Adipocyte (in vitro differentiated cells): ENCODE data around the gene UQCRH.
A peak's percentile ranks its signal among the peaks of the same experiment; 100 is the strongest.

Experiments
- DNase-seq: peaks from one replicate; pipeline ENCODE4 v3.0.0-alpha.2; 2015; ENCODE audit warnings: low read depth
- H3K27me3 ChIP-seq: replicated peaks from 2 replicates; pipeline ENCODE4 v1.7.0; 2013; ENCODE audit warnings: mild to moderate bottlenecking, low read length, moderate library complexity; ENCODE audit not compliant: control insufficient read depth, insufficient read depth
- H3K36me3 ChIP-seq: 2 replicates; pipeline ENCODE4 v1.7.0; 2013; ENCODE audit warnings: low read length, mild to moderate bottlenecking, moderate library complexity; ENCODE audit not compliant: control insufficient read depth, insufficient read depth, severe bottlenecking
- H3K4me1 ChIP-seq: 2 replicates; pipeline ENCODE4 v1.7.0; 2013; ENCODE audit warnings: mild to moderate bottlenecking, low read length, moderate library complexity; ENCODE audit not compliant: control insufficient read depth, insufficient read depth
- H3K4me3 ChIP-seq: 2 replicates; pipeline ENCODE4 v1.7.0; 2013; ENCODE audit warnings: mild to moderate bottlenecking, low read length, moderate library complexity
- H3K9ac ChIP-seq: 2 replicates; pipeline ENCODE4 v1.7.0; 2013; ENCODE audit warnings: mild to moderate bottlenecking, low read length, moderate library complexity
- H3K9me3 ChIP-seq: 2 replicates; pipeline ENCODE4 v1.7.0; 2013; ENCODE audit warnings: mild to moderate bottlenecking, low read length, moderate library complexity; ENCODE audit not compliant: control insufficient read depth

UQCRH gene

GRCh38 chr1:46303038-46303871 is at the start of gene UQCRH, which contains the start of gene LRRC41:
UQCRH (plus strand) TSS chr1:46303698; CDS start chr1:46303767, 69 bp downstream.
LRRC41 (minus strand) TSS chr1:46303616; CDS start chr1:46303322, 294 bp downstream.
- peak; percentile 97 for DNase-seq
- H3K9me3 ChIP-seq: no peaks in the 10 kb centered on the region
- H3K9ac ChIP-seq: peak within 1 kb of the TSS; percentile 100
- H3K4me1 ChIP-seq: peaks cover 47% of the 10 kb centered on the region
- H3K27me3 ChIP-seq: no peaks in the 10 kb centered on the region
- peak within 1 kb of the TSS; percentile 97 for H3K4me3 ChIP-seq
- peaks cover 2% of the 10 kb centered on the region for H3K36me3 ChIP-seq

GRCh38 chr1:46254668-46255067 is 48.8 kb upstream of the UQCRH start:
- no peaks in the 10 kb centered on the region for H3K4me1 ChIP-seq
- no peak overlapping the region for H3K9ac ChIP-seq
- no peaks in the 10 kb centered on the region for H3K36me3 ChIP-seq
- H3K4me3 ChIP-seq: no peak overlapping the region
- no peaks in the 10 kb centered on the region for H3K9me3 ChIP-seq
- H3K27me3 ChIP-seq: no peaks in the 10 kb centered on the region
- DNase-seq: no peak

GRCh38 chr1:46256523-46256922 is 47.0 kb upstream of the UQCRH start:
- no peak for DNase-seq
- no peaks in the 10 kb centered on the region for H3K36me3 ChIP-seq
- H3K4me3 ChIP-seq: no peak overlapping the region
- H3K9ac ChIP-seq: no peak overlapping the region
- H3K4me1 ChIP-seq: no peaks in the 10 kb centered on the region
- no peaks in the 10 kb centered on the region for H3K27me3 ChIP-seq
- no peaks in the 10 kb centered on the region for H3K9me3 ChIP-seq

- Histone ChIP-seq H3K9ac (no peak overlapping the region), H3K27me3 (no peaks in the 10 kb centered on the region), H3K36me3 (no peaks in the 10 kb centered on the region), H3K4me3 (no peak overlapping the region), H3K9me3 (no peaks in the 10 kb centered on the region), H3K4me1 (no peaks in the 10 kb centered on the region)
- DNase-seq: no peak
These were observed 41.0 kb upstream of the UQCRH start for GRCh38 chr1:46262508-46262907.

GRCh38 chr1:46263146-46263545 is 40.4 kb upstream of the UQCRH start:
- Histone ChIP-seq H3K4me1 (no peaks in the 10 kb centered on the region), H3K9me3 (no peaks in the 10 kb centered on the region), H3K27me3 (no peaks in the 10 kb centered on the region), H3K36me3 (no peaks in the 10 kb centered on the region), H3K4me3 (no peak overlapping the region), H3K9ac (no peak overlapping the region)
- DNase-seq: no peak

- DNase-seq: no peak
- H3K27me3 ChIP-seq: no peaks in the 10 kb centered on the region
- H3K9me3 ChIP-seq: no peaks in the 10 kb centered on the region
- H3K36me3 ChIP-seq: no peaks in the 10 kb centered on the region
- H3K4me3 ChIP-seq: no peak overlapping the region
- no peaks in the 10 kb centered on the region for H3K4me1 ChIP-seq
- H3K9ac ChIP-seq: no peak overlapping the region
These were observed 34.9 kb upstream of the UQCRH start for GRCh38 chr1:46268578-46268977.

- H3K9ac ChIP-seq: no peak overlapping the region
- no peaks in the 10 kb centered on the region for H3K4me1 ChIP-seq
- H3K36me3 ChIP-seq: peaks cover 17% of the 10 kb centered on the region
- no peaks in the 10 kb centered on the region for H3K9me3 ChIP-seq
- no peak overlapping the region for H3K4me3 ChIP-seq
- no peaks in the 10 kb centered on the region for H3K27me3 ChIP-seq
- no peak for DNase-seq
These were observed 29.1 kb upstream of the UQCRH start for GRCh38 chr1:46274225-46275029.

GRCh38 chr1:46275030-46275337 is 28.5 kb upstream of the UQCRH start:
- Histone ChIP-seq H3K4me1 (no peaks in the 10 kb centered on the region), H3K9me3 (no peaks in the 10 kb centered on the region), H3K36me3 (peaks cover 23% of the 10 kb centered on the region), H3K9ac (no peak overlapping the region), H3K27me3 (no peaks in the 10 kb centered on the region), H3K4me3 (no peak overlapping the region)
- no peak for DNase-seq

GRCh38 chr1:46277658-46278373 is 25.7 kb upstream of the UQCRH start:
- H3K27me3 ChIP-seq: no peaks in the 10 kb centered on the region
- H3K4me1 ChIP-seq: peaks cover 9% of the 10 kb centered on the region
- H3K9me3 ChIP-seq: no peaks in the 10 kb centered on the region
- no peak overlapping the region for H3K4me3 ChIP-seq
- peaks cover 38% of the 10 kb centered on the region for H3K36me3 ChIP-seq
- DNase-seq: no peak
- H3K9ac ChIP-seq: no peak overlapping the region

- Histone ChIP-seq H3K9ac (no peak overlapping the region), H3K4me1 (peaks cover 13% of the 10 kb centered on the region), H3K9me3 (no peaks in the 10 kb centered on the region), H3K36me3 (peaks cover 47% of the 10 kb centered on the region), H3K4me3 (no peak overlapping the region), H3K27me3 (no peaks in the 10 kb centered on the region)
- no peak for DNase-seq
These were observed 24.7 kb upstream of the UQCRH start for GRCh38 chr1:46278807-46279206.

- no peak for DNase-seq
- H3K4me1 ChIP-seq: peaks cover 22% of the 10 kb centered on the region
- H3K27me3 ChIP-seq: no peaks in the 10 kb centered on the region
- H3K9me3 ChIP-seq: no peaks in the 10 kb centered on the region
- H3K4me3 ChIP-seq: no peak overlapping the region
- peaks cover 59% of the 10 kb centered on the region for H3K36me3 ChIP-seq
- H3K9ac ChIP-seq: no peak overlapping the region
These were observed 23.4 kb upstream of the UQCRH start for GRCh38 chr1:46280092-46280491.
